Measurements from ENCODE around the gene KCNJ4.

DNA sequence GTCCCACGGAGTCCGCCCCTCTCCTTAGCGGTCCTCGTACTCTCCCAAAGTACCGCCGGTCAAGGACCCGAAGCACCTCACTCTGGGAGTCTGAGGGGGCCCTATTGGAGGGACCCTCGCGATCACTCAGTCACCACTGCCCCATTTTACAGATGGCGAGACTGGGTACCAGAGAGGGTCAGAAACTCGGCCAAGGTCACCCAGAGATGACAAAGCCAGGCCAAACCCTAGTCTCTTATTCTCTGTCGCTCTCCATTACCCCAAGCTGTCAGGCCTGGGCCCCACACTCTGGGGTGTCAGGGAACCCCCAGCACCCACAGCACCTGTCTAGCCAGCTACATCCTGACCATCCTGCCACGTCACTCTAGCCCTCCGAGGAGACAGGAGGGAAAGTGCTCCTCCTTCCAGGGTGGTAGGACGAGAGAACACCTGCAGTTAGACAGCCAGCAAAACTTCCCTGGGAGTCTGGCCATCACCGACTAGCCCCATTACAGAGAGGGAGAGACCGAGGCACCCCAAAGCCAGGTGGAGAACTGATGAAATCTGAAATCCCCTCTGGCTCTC lies 1.4 kb upstream of the KCNJ4 start:
- TF ChIP-seq, protein P1, sequence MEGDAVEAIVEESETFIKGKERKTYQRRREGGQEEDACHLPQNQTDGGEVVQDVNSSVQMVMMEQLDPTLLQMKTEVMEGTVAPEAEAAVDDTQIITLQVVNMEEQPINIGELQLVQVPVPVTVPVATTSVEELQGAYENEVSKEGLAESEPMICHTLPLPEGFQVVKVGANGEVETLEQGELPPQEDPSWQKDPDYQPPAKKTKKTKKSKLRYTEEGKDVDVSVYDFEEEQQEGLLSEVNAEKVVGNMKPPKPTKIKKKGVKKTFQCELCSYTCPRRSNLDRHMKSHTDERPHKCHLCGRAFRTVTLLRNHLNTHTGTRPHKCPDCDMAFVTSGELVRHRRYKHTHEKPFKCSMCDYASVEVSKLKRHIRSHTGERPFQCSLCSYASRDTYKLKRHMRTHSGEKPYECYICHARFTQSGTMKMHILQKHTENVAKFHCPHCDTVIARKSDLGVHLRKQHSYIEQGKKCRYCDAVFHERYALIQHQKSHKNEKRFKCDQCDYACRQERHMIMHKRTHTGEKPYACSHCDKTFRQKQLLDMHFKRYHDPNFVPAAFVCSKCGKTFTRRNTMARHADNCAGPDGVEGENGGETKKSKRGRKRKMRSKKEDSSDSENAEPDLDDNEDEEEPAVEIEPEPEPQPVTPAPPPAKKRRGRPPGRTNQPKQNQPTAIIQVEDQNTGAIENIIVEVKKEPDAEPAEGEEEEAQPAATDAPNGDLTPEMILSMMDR (conservative IDR thresholded peaks at IDR 0.05), result no peak
- TF ChIP-seq EZH2 (IDR thresholded peaks at IDR 0.05; ENCODE audit: low read depth), result no peak

Measured in PC-9 (cell line).